Measurements from ENCODE around the gene M1AP.
A peak's percentile ranks its signal among the peaks of the same experiment; 100 is the strongest.

Gene M1AP

DNA sequence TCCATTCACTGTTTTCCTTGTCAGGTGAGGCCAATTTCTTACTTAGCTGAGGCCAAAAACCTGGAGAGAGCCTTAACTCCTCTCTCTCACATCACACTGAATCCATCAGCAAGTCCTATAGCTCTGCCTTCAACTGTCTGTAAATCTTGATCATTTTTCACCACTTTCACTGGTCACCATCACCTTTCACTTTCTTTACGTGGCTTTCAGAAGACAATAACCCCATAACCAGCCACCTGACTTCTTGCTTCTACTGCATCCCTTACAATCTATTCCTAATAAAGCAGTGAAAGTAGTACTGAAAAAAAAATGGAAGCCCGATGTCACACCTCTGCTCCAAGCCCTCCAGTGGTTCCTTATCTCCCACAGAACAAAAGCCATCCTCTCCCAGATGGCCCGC is 102.1 kb downstream of the M1AP start:
- DNase-seq (ENCODE audit: low read depth in 2 of 2), result no peak

GRCh38 chr2:74544634-74545033 is 103.5 kb downstream of the M1AP start:
- DNase-seq (ENCODE audit: low read depth in 2 of 2), result no peak

GRCh38 chr2:74542978-74543377 is 105.2 kb downstream of the M1AP start:
- no peak for DNase-seq (ENCODE audit: low read depth in 2 of 2)

- DNase-seq (ENCODE audit: low read depth in 2 of 2), result no peak
Observed at GRCh38 chr2:74540291-74540690, 107.8 kb downstream of the M1AP start.

- DNase-seq (ENCODE audit: low read depth in 2 of 2), result no peak
Observed at GRCh38 chr2:74538881-74539339, 109.2 kb downstream of the M1AP start.

GRCh38 chr2:74537140-74537539 is 111.0 kb downstream of the M1AP start:
- DNase-seq (ENCODE audit: low read depth in 2 of 2), result no peak

DNA sequence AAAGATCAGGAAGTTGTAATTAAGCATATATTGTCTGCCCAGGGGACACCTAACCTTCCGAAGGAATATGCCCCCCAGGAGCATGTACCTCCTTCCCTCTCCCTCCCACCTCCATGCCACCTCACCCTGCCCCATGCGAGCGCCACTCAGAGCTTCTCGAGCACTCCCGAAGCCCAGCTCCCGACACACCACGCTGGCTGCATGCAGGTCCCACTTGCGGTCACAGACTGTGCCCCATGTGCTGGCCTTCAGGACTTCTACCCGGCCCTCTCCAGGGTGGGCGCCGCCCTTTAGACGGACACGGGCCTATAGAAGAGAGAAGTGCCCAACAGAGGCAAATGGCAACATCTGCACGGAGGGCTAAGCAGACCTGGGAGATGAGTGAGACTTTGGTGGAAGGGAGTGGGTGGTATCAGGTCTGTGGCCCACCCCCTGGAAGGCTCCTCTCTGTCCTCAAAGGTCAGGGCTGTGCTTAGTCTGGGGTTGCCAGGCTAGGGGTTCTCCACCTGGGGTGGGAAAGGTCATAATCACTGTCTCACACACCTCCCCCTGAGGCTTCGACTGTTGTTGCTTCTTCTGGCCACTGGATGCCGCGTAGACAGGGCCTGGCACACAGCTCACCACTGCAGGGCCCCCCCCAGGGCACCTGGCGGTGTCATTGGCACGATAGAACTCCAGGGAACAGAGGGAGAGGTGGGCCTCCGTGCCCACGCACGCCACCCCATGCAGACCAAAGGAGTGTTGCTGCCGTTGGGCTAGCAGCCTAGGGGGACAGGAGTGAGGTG is 111.8 kb downstream of the M1AP start:
- no peak for DNase-seq (ENCODE audit: low read depth in 2 of 2)

DNA sequence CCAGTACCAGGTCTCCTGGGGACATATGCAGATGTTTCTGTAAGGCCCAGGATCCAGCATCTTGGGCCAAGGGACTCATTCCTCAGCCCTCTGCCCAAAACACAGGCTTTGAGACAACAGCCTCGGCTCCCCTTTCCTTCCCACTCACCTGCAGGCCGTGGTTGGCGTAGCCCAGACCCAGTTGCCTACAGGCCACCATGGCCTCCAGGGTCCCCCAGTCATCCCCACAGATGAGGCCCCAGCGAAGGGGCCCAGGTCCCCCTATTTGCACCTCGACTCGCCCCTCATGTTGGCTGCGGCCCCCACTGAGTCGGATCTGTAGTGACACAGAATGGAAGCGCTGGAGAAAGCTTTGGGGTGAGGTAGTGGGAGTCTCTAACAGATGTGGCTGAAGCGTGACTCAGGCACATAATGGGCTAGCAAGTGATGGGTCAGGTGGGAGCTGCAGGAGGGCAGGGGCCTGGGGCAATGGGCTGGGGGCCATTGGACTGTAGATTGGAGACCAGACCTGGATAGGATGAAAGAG is 112.6 kb downstream of the M1AP start:
- no peak for DNase-seq (ENCODE audit: low read depth in 2 of 2)

DNA sequence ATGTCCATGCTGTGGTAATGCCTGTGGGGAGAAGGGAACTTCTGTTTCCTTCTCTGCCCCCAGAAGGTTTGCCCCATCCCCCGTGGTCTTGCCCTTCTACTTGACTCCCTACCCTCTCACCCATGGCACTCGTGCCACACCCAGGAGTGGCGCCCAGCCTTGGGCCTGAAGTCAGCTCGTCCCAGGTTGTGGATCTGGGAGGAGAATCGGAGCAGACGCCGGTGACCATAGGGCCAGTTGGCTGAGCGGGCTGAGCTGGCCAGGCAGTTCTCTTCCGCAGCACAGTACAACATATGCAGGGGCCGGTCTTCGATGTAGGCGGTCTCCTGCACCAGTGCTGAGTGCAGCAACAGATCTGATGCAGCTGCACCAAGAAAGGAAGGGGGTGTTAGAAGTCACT is 113.7 kb downstream of the M1AP start:
- DNase-seq (ENCODE audit: low read depth in 2 of 2), result no peak

- DNase-seq (ENCODE audit: low read depth in 2 of 2), result no peak
Observed at GRCh38 chr2:74533464-74533863, 114.7 kb downstream of the M1AP start.

- peak in 1 of 2 experiments; percentile 30 for DNase-seq (ENCODE audit: low read depth in 2 of 2)
Observed at GRCh38 chr2:74532222-74532621, 115.9 kb downstream of the M1AP start.

- no peak for DNase-seq (ENCODE audit: low read depth in 2 of 2)
Observed at GRCh38 chr2:74531666-74532065, 116.5 kb downstream of the M1AP start.

DNA sequence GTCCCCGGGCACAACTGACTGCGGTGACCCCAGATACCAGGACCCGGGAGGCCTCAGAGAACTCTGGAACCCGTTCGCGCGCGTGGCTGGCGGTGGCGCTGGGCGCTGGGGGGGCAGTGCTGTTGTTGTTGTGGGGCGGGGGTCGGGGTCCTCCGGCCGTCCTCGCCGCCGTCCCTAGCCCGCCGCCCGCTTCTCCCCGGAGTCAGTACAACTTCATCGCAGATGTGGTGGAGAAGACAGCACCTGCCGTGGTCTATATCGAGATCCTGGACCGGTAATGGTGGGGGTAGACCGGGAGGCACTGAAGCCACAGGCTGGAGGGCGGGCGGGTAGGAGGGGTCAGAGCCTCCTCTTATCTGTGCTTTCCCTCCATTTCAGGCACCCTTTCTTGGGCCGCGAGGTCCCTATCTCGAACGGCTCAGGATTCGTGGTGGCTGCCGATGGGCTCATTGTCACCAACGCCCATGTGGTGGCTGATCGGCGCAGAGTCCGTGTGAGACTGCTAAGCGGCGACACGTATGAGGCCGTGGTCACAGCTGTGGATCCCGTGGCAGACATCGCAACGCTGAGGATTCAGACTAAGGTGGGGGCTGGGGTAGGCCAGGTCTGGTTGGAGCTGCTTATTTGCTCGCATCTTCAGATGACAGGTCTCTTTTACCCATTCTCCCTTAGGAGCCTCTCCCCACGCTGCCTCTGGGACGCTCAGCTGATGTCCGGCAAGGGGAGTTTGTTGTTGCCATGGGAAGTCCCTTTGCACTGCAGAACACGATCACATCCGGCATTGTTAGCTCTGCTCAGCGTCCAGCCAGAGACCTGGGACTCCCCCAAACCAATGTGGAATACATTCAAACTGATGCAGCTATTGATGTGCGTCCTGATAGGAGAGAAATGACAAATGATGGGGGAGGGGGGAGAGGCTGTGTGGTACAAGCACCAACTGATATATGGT is 117.6 kb downstream of the M1AP start:
- DNase-seq (ENCODE audit: low read depth in 2 of 2), result no peak

DNA sequence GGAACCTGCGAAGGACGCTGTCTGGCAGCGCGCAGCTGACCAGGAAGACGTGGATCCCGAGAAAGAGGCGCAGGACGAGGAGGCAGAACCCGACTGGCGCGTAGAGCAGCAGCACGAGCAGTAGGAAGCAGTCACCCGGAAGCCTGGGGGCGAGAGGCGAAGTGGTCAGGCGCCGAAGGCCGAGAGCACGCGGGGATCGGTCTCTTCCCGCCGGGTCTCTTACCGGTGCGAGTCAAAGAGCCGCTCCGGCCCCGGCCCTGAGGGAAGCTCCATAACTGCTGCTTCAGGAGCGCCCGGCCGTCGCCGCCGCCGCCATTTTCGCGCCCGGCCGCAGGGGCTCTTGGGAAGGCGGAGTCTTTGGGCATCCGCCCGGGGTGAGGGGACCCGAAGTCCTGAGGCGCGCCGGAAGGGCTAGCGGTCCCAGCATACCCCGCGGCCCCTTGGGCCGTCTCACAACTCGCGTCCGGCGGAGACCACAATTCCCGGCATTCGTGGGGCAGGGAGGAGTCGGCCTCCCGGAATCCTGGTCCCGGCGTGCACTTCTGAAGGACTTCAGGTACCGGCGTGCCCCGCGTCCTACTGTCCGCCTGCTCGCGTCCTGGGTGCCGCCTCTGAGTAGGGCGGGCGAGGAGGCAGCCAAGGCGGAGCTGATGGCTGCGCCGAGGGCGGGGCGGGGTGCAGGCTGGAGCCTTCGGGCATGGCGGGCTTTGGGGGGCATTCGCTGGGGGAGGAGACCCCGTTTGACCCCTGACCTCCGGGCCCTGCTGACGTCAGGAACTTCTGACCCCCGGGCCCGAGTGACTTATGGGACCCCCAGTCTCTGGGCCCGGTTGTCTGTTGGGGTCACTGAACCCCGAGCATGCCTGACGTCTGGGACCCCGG is 118.5 kb downstream of the M1AP start, which contains the start of the genes AUP1 and HTRA2:
AUP1 (minus strand) TSS at position 350 of the 882 bp plus-strand sequence; CDS start at position 273, 77 bp downstream.
HTRA2 (plus strand) TSS at position 577 of the 882 bp plus-strand sequence; CDS start at position 651, 74 bp downstream.
- peak; percentile 98 to 99 for DNase-seq (ENCODE audit: low read depth in 2 of 2)

GRCh38 chr2:74528600-74529356 is 119.4 kb downstream of the M1AP start:
- no peak for DNase-seq (ENCODE audit: low read depth in 2 of 2)

- no peak for DNase-seq (ENCODE audit: low read depth in 2 of 2)
Observed at GRCh38 chr2:74527741-74528140, 120.4 kb downstream of the M1AP start.

DNA sequence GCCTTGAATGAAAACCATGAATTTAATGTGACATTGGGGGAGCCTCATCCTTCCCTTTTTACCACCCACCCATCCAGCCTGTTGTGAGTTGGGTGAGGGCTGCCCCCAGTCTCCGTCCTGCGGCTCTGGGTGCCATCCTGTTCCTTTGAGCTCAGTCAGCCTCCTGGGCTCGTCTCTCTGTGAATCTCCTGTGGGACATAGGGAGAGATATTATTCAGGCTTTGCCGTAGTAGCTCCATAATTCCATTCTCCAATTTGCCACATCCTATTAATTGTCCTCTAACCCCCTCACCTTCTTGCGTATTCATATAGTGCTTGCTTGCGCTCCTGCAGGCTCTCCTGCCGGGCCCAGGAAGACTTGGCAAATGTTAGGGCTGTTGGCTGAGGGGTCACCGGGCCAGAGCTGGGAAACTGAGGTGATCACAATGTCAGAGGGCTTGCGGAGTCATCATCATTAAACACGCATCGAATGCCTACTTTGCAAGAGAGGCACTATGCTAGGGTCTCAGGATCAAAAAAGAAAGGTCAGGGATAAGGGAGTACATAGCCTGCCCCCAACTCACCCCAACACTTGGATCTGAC is 121.4 kb downstream of the M1AP start:
- DNase-seq (ENCODE audit: low read depth in 2 of 2), result no peak

DNA sequence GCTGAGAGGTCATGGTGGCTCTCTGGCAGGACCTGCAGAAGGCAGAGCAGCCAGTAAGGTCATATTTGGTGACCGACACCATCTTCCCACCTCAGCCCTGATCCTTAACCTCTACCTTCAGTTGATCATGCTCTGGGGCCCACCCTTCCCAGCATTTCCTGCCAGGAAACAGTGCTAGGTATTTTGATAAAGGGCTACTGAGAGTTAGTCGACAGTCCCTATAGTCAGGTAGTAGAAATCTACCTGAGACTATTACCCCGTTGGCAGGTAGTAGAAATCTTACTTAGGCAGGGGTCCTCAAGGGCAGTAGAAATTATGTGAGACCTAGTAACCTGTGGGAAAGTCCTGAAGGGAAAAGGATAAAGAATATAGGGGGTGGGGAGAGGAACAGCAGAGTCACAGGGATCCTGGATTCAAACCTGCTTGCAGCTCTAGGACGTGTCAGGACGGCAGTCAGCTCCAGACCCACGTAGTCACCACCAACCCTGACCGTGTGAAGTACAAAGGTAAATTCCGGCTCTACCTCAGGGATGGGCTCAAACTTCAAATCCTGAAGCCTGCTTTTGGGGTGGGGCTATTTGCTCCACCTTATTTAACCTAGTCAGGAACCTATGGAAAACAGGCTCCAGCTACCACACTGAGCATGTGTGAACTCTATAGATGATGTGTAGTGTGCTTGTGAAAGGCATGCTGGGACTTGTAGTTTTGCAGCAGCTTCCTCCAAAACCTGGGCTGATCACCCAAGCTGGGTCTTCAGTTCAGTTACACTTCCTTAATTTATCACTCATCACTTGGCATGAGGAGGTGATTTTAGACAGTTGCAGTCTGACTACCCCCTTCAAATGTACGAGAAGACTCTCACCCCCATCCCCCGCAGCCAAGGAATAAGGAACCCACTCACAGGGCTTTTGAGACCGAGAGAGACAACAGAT is 122.1 kb downstream of the M1AP start, which contains the start of gene DQX1:
DQX1 (minus strand) TSS at position 515 of the 932 bp plus-strand sequence; CDS start at position 13, 502 bp downstream.
- DNase-seq (ENCODE audit: low read depth in 2 of 2), result no peak

Data from fibroblast of skin of left quadriceps (primary cell).